ENCODE results near the gene CDH4.
A peak's percentile ranks its signal among the peaks of the same experiment; 100 is the strongest.

The CDH4 gene

DNA sequence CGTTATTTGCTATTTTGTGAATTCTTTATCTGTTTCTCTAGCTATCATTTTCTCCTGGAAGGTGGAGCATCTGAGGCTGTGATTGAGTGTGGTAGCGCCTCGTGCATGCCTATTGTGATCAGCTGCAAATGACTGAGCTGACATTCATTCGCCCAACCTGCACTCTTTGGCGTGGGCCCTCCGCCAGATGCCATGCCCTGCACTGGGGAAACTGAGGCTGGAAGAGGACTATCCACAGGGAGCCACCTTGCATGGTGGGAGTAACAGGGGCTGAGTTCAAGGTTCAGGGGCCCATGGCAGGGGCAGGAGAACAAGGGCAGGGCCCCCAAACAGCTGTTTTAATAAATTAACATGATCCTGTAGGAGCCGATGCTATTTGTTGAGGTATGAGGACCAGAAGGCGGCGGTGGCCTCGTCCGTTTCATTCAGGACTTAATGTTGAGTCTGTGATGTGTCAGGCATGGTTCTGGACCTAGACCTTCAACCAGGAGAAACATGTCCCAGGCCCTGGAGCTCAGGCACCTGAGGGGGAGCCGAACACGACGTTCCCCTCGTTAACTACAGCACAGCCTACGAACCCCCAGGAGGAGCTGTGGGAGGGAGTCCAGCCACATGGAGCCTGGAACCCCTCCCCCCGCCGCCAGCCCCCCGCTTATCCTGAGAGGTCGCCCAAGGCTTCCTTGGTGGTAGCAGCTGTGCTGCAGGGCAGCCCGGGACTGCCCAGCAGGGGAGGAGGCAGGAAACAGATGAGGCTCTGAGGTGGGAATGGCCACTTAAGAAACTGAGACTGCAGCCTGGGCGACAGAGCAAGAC lies 242.9 kb downstream of the CDH4 start:
- no peak for DNase-seq (ENCODE audit: low read depth)

DNA sequence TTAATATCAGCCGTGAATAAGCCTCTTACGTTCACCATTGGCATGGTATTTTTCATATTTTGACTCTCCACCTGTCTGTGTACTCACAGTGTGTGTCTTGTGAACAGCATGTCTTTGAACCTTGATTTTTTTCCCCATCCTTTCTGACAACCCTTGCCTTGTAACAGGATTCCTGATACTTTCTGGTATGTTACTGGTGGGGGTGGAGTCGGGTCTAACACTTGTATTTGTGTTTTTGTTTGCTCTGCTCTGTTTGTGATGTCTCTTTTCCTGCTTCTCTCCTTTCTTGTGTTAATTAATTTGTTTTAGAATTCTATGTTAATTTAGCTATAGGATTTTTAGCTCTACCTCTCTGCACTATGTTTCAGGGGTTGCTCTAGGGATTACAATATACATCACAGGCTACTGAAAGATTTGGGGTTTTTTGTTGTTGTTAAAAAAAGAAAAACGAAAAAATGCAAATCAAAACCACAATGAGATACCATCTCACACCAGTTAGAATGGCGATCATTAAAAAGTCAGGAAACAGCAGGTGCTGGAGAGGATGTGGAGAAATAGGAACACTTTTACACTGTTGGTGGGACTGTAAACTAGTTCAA lies 245.1 kb downstream of the CDH4 start:
- DNase-seq (ENCODE audit: low read depth): no peak

DNA sequence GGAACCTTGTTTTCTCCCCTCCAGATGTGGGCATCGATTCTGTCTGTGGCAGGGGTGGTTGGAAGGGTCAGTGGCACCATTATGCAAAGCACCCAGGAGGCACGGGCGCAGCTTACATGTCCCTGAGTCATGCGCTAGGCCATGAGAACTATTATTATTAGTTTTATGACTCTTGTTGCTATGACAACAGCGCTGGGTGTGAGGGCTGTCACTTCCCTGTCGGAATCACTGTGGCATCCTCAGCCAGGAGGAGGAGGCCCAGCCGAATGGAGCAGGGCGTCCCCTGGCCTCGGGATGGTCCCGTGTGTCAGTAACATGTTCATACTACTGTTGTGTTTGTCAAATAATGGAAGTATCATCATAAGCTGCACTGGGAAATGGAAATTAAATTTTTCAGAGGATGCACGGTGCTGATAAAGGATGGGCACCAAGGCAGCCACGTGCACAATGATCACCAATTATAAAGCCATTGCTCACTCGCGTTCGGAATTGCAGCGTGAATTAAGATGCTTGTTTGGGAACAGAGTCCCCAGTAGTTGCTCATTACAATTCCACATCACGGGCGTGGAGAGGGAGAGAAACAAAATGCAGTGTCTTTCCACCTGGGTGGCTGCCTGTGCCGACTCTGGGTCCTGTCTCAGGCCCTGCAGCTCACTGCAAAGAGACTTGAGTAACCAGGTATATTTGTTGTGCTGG lies 247.9 kb downstream of the CDH4 start:
- no peak for DNase-seq (ENCODE audit: low read depth)

DNA sequence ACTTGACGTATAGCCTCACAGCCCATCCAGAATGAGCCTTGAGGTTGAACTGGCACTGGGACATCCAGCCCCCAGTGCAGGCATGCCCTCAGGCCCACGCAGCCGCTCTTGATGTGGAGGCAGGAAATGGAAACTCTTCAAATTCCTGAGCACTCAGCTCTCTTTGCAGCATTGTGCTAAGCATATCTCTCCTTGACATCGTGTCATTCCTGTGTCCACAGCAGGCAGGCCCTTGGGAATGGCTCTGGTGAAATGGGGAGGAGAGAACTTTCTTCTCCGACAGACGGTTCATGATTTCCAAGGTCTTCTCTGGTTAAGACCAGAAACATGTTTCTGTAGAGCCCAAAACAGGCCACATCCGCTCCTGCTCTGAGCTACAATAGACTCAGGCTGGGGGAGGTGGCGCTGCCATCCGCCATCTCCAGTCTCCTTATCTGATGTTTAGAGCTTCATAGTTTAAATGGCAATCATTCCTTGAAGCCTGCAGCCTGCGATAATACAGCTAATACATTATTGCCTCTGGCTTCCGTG lies 248.8 kb downstream of the CDH4 start:
- DNase-seq (ENCODE audit: low read depth): no peak

DNA sequence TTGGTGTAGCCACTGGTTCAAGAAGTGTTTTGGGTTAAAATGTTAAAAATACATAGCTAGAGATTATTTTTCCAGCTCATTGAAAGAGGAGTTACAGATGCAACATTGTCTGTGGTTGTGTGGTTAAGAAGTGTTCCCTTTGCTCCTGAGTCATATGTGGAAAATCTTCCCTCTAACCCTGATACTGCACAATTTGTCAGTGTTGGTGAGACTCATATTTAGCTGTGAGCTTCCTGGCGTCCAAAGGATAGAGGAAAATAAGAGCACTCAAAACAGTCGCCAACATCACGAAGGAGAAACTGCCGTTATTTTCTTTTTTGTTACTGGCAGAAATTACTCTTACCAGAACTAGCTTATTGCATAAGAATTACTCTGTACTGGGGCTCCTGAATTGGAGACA lies 250.4 kb downstream of the CDH4 start:
- DNase-seq (ENCODE audit: low read depth): no peak

DNA sequence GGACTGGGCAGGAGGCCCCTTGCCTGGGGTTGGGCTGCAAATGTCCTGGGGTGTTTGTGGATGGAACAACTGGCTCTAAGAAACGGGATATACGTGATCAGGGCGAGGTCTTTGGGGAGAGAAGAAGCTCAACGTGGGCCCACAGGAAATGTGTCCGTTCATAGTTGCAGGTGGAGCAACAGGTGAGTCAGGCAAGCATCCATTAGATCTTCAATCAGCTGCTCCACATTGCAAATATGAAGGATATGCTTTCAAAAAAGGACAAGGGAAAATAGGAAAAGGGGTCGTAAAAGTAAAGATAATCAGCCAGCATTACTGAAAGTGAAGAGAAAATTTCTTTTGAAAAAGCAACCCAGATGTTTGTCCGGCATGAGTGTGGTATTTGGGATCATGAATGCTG lies 251.0 kb downstream of the CDH4 start:
- DNase-seq (ENCODE audit: low read depth): no peak

DNA sequence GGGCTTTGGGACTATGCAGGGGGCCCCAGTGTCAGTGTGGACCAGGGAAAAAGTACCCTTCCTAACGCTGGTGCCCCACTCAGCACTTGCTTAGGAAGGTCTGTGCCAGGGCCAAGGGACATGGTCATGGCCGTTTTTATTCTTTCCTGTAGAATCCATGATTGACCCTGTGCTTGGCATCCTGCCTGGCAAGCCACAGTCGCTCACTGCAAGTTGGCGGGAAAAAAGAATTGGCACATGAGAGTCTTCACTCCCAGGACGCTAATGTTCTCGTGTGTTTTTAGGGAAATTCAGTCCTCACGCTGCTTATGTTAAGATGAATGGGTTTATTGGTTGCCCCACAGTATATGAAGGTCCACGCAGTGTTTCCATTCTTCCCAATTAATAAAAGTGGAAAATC lies 253.4 kb downstream of the CDH4 start:
- DNase-seq (ENCODE audit: low read depth): no peak

DNA sequence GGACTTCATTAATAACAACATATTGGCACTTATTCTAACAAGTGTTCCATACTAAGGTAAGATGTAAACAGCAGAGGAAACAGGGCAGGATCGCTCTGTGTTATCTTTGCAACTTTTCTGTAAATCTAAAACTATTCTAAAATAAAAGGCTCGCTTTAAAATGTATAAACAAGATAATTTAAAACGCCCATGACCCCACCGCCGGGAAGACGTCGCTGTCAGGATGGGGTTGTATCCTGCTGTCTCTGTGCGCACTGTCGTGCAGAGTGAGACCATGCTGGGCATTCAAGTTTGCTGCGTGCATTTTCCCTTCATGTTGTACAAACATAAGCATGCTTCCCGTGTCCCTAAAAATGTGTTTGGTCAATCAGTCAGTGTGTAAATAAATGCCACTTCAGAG lies 255.7 kb downstream of the CDH4 start:
- DNase-seq (ENCODE audit: low read depth): no peak

DNA sequence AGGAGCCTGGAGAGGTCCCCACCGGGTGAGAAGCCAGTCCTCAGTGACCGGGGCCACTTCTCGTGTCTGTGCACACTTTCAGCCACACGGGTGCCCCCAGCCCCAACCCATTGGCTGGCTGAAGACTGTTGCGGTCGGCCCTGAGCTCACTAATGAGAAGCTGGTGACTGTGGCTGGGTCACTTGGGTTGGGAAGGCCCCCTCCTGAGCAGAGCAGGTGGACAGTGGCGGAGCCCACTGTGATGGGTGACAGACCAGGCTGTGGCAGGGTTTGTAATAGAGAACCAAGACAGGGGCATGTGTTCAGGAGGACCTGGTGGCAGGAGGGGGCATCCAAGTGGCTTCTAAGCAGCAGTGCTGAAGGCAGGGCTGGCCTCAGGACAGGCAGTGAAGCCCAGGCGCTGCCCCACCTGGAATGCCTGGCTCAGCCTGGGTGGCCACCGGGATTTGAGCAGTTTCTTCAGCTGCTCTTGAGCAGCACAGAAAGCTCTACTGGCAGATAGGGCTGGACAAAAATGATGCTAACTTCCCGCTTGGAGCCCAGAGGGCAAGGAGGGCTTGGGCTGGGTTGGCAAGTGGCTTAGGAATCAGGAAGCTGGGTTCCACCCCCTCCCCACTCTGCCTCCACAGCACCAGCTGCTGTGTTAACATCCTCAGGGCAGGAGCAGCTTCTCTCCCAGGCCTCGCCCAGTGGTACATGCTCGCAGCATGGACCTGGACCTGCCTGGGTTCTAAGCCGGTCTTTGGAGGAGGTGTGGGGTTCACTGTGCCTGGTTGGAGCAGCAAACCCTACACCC lies 256.4 kb downstream of the CDH4 start:
- no peak for DNase-seq (ENCODE audit: low read depth)

DNA sequence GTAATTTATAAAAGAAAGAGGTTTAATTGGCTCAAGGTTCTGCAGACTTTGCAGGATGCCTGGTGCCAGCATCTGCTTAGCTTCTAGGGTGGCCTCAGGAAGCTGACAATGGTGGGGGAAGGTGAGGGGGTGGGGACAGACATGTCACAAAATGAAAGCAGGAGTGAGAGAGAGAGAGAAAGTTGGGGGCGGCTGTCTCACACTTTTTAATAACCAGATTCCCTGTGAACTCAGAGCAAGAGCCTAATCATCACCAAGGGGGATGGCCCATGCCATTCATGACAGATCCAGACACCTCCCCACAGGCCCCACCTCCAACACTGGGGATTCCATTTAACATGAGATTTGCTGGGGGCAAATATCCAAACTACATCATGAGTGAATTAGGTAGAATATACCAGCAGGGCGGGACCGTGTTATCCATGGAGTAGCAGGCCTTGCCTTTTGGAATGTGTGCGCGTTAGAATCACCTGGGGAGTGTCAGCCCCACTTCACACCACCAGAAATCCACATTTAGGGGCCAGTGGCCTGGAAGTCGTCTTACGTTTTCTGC lies 258.8 kb downstream of the CDH4 start:
- DNase-seq (ENCODE audit: low read depth): peak; percentile 4

DNA sequence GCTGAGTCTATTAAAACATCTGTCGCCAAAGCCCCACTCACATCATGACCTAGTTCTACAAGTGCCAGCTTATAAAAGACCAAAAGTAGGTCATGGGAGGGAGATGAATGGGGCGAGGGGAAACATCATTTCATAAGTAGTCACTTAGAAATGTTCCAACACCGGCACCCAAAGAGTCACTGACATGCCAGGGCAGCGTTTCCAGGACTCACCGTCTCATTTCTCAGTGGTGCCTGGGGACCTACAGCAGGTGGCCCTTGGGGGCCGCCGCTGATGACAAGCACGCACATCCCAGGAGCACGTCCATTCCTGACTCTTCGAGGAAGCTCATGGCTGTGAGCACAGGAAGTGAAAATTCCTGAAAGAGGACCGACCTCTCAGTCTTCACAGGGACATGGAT lies 260.4 kb downstream of the CDH4 start:
- no peak for DNase-seq (ENCODE audit: low read depth)

DNA sequence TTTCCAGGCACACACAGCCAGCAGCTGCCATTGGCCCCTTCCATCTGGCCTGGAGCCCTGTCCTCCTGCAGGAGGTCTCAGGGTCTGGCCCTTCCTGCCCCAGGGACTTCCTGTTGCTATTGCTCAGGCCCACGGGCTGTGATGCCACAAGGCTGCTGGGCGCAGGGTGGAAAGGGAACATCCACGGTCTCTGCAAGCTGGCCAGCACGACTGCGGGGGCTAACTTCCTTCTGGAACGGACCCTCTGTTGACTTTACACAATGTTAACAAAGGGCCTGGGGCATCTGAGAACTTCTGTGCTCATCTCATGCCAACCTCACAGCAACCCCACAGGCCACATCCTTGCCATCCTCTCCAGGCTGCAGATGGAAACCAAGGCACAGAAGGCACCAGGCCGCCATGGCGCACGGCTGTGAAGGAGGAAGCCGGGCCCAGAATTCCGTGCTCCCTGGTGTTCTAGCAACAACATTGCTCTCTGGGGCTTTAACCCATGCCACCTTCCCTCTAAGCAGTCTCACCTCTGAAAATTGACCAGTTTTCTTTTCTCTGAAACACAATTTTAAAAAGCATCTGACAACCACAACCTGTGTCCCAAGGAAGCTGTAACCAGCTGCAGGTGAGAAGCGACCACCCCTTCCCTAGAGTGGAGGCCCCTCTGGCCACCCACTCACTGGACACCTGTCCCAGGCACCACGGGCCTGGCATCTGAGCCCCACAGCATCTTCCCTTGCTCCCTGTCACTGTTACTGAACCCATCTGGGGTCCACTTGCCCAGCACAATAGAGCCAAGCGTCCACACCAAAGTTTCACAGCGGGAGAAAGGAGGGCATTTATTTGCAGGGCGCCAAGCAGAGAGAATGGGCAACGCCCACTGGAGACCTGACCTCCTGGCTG lies 261.3 kb downstream of the CDH4 start:
- DNase-seq (ENCODE audit: low read depth): no peak

DNA sequence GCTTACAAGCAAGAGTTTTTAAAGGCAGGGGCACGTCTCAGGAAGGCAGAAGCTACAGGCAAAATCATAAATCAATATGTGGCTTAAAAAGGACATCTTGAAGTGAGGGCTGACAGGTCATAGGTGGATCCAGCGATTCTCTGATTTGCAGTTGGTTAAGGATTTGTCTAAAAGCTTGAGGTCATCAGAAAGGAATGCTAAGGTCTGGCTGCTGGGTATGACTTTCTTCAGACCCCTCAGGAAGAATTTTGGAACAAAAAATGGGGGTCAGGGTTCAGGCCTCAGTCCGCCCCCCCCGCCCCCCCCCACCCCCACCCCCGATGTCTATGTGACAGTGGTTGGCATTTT lies 261.9 kb downstream of the CDH4 start:
- DNase-seq (ENCODE audit: low read depth): no peak

DNA sequence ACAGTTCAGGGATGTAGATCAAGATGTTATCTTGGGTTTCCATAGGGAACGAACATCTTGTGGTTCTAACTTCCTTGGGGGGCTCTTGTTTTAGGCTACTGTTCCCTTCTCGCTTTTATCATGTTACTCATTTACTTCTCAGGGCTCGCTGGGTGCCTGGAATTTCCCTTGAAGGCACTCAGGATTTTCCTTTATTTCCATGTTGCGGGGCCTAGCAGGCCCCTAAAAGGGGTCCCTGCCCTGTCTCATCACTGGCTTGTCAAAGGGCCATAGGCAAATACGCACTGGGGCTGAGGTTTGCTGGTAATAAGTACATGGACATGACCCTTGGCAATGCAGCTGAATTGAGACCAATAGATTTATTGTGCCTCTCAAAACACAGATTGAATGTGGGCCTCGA lies 262.3 kb downstream of the CDH4 start:
- DNase-seq (ENCODE audit: low read depth): no peak

DNA sequence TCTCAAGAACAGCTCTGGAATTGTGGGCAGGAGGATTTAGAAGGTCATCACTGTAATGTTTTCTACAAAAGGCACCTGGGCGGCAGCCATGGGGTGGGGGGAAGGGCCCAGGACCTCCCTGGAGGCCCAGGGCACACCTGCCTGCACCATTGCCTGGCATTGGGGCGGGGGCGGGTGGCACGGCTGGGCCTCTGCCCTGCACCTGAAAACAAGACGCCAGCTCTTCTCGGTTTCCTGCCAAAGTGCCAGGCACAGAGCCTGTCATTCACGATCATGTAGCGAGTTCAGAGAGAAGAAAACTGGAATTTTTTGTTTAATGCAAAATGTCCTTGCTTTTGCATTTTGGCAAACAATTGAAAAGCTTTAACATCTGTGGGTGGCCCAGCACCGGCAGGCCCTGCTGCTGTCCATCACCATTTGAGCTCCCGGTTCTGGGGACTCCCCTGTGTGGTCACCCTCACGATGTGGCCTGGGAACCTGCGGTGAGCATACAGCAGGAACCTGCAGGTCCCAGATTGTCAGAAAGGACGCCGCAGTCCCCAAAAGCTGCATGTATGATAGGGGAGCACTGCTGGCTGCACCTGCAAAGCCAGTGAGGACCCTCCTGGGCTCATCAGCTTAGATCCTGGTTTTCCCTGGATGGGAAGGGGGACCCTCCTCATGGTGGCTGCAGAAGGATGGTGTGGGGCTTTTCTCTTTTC lies 262.9 kb downstream of the CDH4 start:
- no peak for DNase-seq (ENCODE audit: low read depth)

DNA sequence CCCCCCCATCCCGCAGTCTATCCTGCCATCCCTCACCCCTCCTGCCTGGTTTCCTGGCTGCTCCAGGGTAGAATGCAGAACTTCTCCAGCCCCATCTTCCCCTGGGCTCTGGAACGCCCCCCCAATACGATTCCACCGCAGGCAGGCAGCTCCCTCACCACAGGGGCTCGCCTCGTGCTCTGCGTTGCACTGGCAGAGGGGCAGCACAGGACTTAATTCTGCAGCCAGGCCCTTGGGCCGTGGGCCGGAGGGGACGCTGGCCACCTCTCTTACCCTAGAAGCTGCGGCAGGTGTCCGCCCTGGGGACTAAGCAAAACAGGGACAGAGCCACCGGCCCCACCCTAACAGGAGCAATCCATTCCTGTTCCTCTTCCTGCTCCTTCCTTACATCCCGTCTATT lies 263.9 kb downstream of the CDH4 start:
- no peak for DNase-seq (ENCODE audit: low read depth)

DNA sequence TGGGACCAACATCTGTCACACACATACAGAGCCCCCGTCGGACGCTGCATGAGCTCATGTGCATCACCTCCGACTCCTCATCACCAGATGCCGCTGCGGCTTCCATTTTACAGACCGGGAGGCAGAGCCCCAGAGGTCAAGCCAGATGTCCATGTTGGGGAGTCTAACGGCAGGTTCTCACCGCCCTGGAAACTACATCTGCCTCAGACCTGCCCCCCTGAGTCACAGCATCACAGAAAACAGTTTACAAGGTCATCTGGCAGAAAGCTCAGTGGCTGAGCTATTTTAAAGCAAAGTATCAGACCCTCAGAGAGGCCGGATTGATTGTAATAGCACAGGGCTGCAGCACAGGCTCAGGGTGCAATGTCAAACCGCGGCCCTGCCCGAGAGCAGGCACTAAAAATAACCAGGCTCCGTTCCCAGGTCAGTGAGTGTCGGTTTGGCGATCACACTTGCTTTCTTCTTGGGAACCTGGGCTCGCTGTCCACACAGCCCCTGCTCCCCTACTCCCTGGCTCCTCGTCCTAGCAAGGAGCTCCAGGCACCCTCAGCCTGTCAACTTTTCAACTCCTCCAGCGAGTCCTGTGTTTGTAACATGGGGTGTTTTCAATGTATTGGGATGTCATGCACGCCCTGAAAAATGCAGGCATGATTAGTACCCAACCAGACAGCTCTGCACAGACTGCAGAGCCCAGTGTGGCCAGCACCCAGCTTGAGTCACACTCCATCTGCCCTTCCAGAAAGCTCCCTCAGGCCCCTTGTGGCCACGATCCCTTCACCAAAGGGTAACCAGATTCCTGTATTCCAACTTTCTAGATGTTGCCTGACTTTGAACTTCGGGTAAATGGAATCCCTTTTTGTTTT lies 264.5 kb downstream of the CDH4 start:
- DNase-seq (ENCODE audit: low read depth): no peak

DNA sequence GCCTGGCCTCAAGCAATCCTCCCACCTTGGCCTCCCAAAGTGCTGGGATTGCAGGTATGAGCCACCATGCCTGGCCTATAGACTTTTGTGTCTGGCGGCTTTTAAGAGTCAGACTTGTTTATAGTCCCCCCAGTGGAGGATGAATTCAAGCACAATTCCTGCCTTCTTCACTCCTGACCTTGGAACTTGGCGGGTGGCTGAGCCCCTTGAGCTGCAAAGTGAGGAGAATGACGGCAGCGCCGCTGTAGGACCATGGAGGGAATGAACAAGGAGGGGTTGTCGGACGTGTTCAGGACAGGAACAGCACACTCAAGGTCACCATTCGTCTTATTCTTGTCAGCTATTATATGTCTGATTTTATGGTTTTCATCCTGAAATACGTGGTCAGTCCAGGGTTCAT lies 265.4 kb downstream of the CDH4 start:
- no peak for DNase-seq (ENCODE audit: low read depth)

DNA sequence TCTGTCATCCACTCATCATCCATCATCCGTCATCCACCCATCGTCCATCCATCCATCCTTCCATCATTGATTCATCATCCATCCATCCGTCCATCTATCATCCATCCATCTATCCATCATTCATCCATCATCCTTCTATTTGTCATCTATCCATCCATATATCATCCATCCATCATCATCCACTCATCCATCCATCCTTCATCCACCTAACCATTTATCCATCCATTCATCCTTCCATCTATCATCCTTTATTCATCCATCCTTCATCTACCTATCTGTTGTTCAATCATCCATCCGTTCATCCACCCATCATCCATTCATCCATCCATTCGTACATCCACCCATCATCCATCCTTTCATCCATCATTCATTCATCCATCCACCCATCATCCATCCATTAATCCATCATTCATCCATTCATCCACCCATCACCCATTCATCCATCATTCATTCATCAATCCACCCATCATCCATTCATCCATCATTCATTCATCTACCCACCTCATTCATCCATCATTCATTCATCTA lies 266.4 kb downstream of the CDH4 start:
- no peak for DNase-seq (ENCODE audit: low read depth)
